Activated CD4-positive, alpha-beta T cell treated with anti-CD3 and anti-CD28 coated beads, Interleukin-2, Interleukin-6, amounts not matched to agents 100 ng/mL and 50 ng/mL, durations not matched to agents 16 hours and 8 hours (primary cell): Measurements from ENCODE around the gene NELL1.

Experiments
- DNase-seq: peaks from one replicate; pipeline ENCODE4 v3.0.0-alpha.2; 2020

Gene NELL1

DNA sequence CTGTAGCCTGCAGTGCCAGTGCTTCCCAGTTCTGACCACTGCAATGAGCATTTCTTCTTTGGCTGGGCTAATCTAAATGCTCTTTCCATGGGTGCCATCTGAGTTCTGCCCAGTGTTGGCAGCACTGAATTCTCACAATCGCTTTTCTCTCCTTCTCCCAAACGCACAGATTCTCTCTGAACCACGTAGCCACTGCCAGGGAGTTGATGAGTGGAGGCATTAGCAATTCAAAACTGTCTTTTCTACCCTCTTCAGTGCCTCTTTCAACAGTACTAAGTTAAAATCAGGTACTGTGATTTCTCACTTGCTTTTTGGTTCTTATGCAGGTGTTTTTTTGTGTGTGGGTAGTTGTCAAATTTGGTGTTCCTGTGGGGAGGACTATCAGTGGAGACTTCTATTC, 778.5 kb downstream of the NELL1 start:
- no peak for DNase-seq

DNA sequence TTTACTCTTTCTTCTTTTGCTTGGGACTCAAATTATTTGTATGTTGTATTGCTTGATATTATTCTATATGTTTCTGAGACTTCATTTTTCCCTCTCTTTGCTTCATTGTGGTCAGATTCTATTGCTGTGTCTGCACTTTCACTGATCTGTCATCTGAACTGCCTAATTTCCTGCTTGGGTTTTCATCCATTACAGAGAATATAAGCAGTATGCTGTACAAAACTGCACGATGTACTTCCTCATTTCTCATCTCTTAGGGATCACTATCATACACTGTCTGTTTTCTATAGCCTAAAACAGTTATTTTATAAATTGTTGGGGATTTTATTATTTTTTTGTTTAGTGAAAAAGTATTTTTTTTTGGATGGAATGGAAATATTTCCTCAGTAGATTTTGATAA, 786.8 kb downstream of the NELL1 start:
- no peak for DNase-seq

DNA sequence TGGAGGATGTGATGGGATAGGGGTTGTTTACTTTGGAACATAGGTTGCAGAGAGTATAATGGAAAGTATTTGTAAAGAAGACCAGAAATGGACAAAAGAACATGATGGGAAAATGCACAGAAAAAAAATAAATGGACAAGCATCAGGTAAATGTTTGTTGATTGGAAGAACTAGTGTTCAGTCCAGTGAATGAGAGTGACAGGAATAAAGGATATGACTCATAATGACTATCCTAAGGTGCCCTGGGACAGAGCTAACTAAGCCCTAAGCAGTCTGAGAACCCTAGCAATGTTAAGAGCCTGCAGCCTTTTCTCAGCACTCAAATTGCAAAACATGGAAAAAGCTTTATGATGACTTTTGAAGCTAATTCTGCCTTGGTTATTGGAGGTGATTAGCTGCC, 790.7 kb downstream of the NELL1 start:
- no peak for DNase-seq

DNA sequence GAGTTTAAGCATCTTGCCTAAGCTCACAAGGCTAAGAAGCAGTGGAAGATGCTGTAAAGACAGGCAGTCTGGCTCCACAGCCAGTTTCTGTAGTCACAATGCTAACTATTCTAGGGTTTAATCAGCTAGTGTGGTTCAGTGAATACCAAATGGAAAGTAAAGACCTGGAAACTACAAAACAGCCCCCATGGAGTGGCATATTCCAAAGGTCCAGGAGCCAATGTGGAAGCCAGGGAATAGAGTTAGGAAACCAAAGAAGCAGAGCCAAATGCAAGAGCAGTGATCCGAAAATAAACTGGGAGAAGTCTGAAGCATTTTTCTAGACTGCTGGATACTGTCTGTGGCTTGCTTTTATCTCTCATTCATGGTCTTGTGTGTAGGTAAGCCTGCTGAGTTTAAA, 792.3 kb downstream of the NELL1 start:
- DNase-seq: no peak

DNA sequence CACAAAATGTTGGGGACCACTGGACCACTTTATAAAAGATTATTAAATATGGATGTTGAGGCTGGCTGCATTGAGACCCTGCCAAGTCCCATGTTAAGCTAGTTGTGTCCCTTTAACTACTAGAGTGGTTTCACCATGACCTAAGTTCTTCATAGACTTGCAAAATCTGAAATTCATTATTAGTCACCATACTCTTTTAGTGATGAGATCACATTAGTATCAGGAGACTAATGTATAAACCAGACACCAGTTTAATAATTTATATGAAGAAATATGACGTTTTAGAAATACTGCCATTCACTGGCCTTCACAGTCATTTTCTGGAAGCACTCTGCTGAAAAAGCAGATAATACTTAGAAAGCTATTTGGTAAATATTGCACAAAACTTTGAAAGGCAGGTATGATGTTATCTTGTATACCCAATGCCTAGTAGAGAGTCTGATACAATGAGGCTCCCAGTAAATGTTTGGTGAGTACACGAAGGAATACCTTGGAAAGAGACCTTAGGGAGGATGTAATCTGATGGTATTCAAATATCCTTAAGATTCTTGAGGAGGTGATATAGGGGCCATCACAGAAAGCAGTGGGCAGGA, 795.3 kb downstream of the NELL1 start:
- no peak for DNase-seq

DNA sequence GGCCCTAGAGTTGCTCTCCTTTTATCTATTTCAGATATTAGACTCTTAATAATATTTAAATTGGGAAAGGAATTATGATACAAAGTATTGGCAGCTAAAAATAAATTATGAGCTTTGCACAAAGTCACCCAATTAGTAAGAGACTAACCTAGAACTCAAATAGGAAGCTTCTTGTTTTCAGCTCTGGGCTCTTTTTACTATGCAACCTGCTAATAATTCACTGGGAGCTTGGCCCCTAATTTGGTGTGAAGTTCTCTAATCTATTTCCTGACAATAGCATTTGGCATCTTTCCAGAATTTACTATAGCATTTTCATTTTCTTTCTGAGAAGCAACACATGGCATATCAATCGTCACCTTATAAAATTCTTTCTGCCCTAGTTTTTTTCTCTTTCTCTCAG, 795.8 kb downstream of the NELL1 start:
- DNase-seq: no peak

DNA sequence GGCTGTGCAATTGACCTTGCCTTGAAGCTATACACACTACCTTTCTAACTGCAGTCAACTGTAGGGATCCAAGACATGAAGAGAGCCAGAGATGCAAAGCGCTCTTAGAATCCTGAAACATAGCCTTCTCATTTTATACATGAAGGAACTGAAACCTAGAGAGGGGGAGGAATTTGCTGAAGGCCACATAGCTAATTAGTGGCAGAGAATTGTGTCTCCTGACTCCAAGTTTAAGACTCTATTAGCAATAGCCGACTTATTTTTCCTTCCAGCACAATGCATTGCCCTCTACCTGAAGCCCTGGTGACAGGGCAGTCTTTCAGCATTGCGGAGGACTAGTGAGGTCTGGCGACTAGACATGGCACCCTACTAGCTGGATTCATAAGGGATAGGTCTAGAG, 796.5 kb downstream of the NELL1 start:
- DNase-seq: no peak

DNA sequence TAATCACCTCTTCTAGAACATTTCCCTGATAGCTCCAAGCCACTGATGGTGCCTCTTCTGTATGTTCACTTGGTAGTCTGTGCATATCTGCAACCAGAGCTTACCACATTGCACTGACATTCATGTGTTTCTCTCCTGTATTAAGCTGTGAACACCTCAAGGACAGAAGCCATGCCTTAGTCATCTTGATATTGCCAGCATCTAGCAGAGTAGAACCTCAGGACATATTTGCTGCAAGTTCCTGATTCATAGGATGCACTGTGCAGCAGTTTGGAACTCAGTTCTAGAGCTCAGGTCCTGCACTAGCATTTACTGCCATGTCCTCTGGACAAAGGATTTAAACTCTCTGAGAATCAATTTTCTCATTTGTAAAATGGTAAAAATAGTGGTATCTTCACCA, 801.1 kb downstream of the NELL1 start:
- no peak for DNase-seq

DNA sequence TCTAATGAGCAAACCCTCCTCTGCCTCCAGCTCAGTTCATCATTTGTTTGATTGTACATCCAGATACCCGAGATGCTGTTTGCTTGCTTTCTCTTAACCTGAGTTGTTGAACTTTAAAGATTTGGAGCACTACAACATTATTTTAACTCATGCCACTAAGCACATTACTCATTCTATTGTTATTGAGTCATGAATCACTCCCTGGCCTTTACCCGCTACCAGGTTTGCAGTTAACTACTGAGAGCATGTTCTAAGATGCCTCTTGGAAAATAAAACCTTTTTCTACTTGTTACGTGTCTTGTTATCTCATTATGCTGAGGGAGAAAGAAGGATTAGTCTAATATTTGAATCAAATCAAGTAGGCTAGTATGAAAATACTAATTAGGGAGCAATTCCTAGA, 802.9 kb downstream of the NELL1 start:
- DNase-seq: no peak

DNA sequence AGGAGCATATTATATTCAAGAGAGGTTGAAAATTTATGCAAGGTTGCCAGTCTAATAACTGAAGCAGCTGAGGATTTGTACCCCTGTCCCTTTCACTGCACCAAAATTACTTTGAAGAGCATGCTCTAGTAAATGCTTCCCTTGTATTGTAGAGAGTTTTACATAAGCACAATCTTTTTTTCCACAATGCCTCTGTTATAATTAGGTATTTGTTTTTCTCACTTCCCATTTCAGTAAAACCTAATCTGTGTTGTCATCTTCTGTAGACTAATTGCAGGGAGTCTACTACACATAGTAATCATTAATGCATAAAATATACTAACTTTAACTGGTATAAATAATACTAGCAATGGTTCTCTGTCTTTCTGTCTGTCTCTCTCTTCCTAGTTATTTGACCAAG, 805.1 kb downstream of the NELL1 start:
- no peak for DNase-seq

DNA sequence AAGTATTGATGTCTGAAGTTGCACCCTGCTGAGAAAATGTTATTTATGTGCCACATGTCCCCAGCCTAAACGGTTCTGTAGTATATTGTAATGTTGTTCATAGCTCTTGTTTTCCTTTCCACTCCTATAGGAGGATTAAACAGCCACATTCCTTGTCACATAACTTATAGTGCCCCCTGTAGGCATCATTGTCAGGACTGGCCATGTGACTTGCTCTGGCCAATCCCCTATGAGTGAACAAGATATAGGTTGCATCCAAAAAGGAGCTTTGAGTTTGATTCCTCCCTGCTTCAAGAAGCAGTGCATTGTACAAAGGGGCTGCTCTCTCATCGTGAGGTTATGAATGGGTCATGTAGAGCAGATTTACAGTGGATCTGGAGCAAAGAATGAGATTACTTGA, 805.9 kb downstream of the NELL1 start:
- no peak for DNase-seq

DNA sequence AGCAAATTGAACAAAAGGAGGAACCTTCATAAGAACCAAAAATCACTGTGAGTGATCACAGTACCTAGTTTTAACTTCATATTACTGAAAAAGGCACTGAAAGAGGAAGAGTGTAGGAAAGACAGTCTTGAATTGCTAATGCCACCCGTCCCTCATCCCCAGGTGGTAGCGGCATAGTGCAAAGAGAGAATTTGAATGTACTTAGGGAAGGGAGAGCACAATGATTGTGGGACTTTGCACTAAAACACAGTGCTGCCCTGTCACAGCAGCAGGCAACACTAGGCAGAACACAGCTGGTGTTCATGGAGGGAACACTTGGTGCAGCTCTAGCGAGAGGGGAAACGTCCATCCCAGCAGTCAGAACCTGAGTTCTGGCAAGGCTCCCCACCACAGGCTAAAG, 807.2 kb downstream of the NELL1 start:
- DNase-seq: no peak

DNA sequence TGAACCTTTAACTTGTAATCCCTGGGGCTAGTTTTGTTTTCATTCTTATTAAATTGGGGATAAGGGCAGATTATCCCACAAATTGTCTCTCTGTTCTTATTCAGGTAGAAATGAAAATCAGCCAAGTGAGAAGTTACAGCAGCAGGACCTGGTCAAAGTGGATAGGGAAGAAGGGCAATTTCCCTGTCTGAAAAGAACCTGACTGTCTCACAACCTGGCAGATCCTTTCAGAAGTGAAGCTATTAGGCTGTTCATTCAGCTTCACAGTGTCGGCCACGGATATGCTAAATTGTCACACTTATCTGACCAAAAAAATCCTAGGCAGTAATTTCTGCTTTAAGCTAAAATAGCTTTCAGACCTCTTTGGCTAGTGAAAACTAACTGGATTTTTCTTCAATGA, 810.9 kb downstream of the NELL1 start:
- no peak for DNase-seq

DNA sequence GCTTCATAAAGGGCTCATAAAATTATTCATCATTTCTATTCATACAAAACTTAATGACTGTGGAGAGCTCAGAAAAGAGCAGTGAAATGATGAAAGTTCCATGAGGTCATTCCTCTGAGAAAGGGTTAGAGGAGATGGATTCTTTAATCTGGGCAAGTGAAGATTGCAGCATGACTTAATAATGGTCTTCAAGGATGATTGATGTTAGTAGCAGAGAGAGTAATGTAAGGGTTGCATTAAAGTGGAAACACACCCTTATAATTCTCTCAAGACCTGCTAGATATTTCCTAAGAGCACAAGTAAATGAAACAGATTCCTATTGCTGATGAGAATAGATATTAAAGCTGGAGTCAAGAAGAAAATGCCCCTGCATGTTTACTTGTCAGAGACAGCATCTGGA, 811.9 kb downstream of the NELL1 start:
- no peak for DNase-seq

DNA sequence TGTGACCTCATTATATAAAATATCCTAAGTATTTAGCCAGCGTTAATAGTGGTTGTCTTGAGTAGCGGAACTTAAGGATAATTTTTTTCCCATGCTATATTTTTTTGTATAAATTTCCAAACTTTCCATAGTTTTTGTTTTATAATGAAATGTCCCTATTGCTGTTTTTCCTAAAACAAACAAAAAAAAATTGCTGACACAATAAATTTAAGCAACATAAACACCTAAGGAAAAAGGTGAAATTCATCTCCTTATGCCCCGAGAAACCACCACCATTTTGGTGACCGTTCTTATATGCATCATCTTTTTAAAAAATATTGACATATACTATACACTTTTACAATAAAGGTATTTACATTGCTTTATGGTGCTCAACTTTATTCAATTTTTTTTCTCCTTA, 814.7 kb downstream of the NELL1 start:
- DNase-seq: no peak

DNA sequence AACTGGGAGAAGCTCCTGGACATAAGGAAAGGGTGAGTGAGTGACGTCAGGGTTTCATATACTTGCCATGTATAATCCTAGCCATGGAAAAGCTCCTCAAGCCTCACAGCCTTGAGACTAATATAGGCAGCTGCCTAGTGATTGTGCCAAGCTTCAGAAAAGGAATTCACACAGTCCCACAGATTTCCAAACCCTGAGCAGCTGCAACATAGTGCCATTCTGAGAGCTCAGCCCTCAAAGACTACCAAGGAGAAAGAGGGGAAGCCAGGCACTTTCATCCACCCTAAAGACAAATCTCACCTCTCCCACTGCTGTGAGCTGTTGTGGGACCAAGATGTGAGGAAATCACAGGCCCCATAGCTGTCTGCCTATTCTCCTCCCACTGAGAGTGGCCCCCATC, 815.6 kb downstream of the NELL1 start:
- DNase-seq: no peak

DNA sequence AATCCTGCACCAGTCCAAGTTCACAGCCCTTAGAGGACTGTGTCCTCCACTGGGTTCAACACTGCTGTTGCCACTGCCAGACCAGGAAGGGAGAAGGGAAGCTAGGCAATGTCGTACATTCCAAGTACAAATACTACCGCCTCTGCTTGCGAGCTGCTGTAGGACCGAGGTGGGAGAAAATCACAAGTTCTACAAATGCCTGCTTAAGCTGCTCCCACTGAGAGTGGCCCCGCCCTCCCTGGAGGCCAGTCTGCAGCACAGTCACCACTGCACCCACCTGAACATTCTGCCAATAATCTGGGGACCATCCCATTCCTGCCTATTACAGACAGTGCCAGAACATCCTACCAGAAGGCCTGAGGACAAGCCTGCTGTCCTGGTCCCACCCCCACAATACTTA, 816.0 kb downstream of the NELL1 start:
- DNase-seq: no peak

DNA sequence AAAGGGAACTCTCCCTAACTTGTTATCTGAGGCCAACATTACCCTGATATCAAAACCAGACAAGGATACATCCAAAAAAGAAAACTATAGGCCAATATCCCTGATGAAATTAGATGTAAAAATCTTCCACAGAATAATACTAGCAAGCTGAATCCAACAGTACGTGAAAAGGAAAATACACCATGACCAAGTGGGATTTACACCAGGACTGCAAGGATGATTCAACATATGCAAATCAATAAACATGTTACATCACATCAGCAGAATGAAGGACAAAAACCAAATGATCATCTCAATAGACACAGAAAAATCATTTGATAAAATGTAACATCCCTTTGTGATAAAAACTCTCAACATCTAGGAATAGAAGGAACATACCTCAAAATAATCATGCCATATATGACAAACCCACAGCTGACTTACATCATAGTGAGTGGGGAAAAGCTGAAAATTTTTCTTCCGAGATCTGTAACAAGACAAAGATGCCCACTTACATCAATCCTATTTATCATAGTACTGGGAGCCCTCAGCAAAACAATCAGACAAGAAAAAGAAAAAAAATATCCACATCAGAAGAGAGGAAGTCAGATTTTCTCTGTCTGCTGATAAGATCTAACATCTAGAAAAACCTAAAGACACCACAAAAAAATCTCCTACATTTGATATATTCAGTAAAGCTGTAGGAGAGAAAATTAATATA, 820.2 kb downstream of the NELL1 start:
- DNase-seq: no peak

DNA sequence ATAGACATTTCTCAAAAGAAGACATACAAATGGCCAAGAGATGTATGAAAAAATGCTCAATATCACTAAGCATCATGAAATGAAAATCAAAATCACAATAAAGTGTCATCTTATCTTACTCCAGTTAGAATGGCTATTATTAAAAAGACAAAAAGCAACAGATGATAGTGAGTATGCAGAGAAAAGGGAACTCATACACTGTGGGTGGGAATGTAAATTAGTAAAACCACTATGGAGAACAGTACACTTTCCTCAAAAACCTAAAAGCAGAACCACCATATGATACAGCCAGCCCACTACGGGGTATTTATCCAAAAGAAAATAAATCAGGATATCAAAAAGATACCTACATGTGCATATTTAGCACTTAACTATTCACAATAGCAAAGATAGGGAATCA, 823.5 kb downstream of the NELL1 start:
- no peak for DNase-seq

DNA sequence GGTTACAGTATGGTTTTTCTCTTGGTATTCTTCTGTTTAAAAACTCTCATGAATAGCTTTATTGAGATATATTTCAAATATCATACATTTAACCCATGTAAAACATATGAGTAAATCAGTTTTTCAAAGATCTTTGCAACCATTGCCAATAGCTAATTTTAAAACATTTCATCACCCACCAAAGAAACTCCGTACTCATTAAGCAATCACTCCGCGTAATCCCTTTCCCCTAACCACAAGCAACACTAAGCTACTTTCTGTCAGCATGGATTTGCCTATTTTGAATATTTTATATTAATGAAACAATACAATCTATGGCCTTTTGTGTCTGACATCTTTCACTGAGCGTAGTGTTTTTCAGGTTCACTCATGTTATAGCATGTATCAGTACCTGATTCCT, 825.6 kb downstream of the NELL1 start:
- no peak for DNase-seq

DNA sequence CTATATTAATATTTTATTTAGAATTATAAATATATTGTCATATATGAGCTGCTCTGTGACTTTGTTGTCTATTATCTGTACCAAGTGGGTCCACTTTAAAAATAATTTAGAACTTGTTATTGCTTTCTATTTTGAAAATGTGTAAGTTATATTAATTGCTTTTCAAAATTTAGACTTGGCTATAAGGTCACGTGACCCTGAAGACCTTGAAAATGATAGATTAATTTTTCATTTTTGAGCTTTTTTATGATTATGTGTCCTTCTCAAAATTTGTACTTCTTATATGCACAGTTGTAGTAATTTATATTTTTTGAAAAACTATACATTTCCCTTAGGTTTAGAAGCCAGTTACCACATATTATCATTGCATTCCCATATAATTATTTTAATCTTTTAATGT, 826.5 kb downstream of the NELL1 start:
- DNase-seq: no peak

DNA sequence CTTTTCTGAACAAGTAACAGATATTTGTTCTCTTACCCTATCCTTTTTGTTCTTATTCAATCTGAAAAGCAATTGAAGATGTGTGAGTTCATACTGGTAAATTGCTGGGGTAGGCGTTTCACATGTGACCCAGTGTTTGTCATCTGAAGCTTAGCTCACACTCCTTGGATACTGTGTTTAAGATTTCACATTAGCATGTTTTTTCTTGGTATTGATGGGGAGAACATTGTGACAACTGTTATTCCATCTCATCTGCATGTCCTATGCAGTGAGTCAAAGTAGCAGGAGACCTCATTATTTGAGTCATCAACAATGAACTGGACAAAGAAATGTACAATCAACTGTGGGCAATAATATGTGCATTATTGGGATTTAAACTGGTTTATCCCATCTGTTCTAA, 831.9 kb downstream of the NELL1 start:
- no peak for DNase-seq

DNA sequence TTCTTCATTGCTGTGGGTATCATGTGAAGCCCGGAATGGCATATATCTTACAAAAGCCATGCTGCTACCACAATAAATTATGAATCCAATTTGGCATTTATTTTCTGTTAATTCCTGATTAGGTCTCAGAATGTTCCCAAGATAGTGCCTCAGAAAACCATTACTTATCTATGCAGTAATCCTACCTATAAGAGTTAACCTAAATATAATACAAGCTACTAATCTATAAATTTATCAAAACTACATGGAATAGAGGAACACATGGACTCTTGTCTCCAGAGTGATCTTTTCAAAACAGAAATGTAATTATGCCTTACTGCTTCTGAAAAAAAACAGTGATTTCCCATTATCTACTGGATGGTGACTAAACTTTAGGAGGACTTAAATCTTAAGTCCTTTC, 835.7 kb downstream of the NELL1 start:
- no peak for DNase-seq

DNA sequence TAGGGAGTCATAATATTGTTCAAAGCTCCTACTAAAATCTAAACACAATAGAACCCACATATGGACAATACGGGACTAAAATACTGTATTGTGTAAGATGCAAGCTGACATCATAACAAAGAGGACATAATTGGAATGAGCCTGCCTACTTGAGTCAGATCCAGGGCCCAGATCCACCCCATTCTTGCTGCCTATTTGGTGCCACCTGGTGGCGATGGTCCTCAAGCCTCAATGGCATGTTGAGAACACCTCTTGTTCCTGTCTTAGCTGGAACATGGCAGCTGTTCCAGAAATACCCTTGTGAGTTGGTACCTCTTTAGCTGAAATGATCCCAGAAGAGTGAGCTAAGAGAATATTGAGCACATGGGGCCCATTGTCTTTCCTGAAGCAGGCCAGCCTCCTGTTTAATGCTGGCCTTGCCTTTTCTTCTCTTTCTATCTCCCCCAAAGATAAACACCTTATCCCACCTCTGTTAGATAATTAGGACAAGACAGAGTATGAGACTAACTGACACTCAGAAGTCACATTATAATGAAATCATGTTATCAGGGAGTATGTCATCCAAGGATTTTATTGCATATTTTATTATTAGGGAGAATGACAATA, 842.6 kb downstream of the NELL1 start:
- DNase-seq: peak; percentile 45

DNA sequence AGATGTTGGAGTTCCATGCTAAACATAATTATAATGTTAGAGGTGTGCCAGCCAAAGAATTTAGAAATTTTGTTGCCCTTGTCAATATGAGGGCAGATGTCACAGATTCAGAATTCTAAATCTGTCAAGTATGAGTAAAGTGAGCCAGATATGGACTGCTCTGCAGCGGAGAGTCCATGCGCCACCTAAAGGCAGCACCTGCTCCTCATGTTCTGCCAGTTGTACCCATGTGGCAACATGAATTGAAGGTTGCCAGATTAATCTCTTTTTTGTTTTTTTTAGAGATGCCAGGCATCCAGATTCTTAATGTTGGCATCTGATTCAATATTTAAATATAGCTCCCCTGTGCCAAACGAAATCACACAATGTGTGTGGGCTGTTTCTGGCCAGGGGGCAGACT, 844.9 kb downstream of the NELL1 start:
- no peak for DNase-seq
